ENCODE results near the gene SLC25A24. TPM values are rescaled to one million over a fixed set of nuclear protein-coding genes. Genes with fewer than 3 reads are reported as not detected.
A peak's percentile ranks its signal among the peaks of the same experiment; 100 is the strongest.

Gene SLC25A24
- total RNA-seq, 1 donor from 2014 or later: 46.6 TPM

DNA sequence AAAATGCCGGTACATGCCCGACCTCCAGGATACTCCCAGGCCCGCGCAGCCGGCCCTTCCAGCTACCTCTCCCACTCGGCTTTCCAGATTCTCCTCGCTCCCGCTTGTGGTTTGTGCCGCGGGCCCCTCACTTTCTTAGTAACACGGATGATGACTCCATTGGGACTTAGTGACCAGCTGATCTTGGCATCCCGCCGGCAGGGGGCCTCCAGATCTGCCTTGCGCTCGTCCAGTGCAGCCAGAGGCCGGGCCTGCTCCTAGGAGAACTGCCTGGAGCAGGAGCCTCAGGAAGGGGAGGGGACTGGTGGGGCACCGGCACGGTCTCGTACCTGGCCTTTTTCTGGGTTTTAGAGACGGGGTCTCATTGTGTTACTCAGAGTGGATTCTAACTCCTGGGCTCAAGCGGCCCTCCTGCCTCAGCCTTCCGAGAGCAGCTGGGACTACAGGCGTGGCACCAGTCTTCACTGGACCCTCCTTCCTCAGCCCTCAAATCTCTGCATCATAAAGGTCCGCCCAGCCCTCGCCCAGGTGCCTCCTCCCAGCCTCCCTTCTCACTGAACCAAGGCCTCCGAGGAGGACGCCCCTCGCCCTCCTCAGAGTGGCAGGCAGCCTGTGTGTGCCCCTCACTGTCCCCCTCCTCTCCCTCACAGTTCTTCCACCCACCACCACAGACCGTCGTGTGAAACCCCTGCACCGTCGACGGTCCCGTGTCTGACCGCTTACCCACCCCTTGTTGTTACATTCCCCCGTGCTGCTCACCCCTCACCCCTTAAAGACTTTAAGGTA, 78.6 kb downstream of the SLC25A24 start:
- intact Hi-C loops (cut with DNase I): no loop called here
- no peak for DNase-seq
- H3K4me3 ChIP-seq: no peak overlapping the region

DNA sequence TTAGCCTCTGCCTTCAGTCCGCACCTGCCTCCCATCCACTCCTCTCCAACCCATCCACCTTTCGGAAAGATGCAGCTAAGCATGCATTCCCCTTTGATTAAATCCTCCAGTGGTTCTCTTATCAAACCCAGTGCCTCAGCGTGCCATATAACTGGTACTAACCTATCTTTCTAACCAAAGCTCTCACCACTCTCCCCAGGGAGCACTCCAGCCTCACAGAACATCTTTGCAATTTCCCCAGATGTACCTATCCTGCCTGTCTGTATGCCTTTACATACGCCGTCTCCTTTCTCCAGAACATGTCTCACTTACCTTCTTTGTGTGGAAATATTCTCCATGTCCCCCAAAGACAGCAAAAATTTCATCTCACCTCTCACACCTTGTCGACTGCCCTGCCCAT, 80.0 kb downstream of the SLC25A24 start:
- no peaks in the 10 kb centered on the region for H3K4me1 ChIP-seq
- no peak overlapping the region for H3K4me3 ChIP-seq
- H3K36me3 ChIP-seq: no peaks in the 10 kb centered on the region
- DNase-seq (no peak), ATAC-seq (no peak)
- intact Hi-C loops (cut with DNase I): no loop called here
- no peaks in the 10 kb centered on the region for H3K9me3 ChIP-seq
- TF ChIP-seq, protein P1, sequence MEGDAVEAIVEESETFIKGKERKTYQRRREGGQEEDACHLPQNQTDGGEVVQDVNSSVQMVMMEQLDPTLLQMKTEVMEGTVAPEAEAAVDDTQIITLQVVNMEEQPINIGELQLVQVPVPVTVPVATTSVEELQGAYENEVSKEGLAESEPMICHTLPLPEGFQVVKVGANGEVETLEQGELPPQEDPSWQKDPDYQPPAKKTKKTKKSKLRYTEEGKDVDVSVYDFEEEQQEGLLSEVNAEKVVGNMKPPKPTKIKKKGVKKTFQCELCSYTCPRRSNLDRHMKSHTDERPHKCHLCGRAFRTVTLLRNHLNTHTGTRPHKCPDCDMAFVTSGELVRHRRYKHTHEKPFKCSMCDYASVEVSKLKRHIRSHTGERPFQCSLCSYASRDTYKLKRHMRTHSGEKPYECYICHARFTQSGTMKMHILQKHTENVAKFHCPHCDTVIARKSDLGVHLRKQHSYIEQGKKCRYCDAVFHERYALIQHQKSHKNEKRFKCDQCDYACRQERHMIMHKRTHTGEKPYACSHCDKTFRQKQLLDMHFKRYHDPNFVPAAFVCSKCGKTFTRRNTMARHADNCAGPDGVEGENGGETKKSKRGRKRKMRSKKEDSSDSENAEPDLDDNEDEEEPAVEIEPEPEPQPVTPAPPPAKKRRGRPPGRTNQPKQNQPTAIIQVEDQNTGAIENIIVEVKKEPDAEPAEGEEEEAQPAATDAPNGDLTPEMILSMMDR (IDR thresholded peaks at IDR 0.05): no peak
- H3K27me3 ChIP-seq: no peaks in the 10 kb centered on the region
- no peak overlapping the region for H3K27ac ChIP-seq

More for the DNA sequence above, 78.6 kb downstream of the SLC25A24 start:
- no peaks in the 10 kb centered on the region for H3K9me3 ChIP-seq
- no peaks in the 10 kb centered on the region for H3K36me3 ChIP-seq
- no peak for ATAC-seq
- no peaks in the 10 kb centered on the region for H3K27me3 ChIP-seq
- TF ChIP-seq, protein P1 (IDR thresholded peaks at IDR 0.05): no peak
- H3K4me1 ChIP-seq: no peaks in the 10 kb centered on the region
- no peak overlapping the region for H3K27ac ChIP-seq

DNA sequence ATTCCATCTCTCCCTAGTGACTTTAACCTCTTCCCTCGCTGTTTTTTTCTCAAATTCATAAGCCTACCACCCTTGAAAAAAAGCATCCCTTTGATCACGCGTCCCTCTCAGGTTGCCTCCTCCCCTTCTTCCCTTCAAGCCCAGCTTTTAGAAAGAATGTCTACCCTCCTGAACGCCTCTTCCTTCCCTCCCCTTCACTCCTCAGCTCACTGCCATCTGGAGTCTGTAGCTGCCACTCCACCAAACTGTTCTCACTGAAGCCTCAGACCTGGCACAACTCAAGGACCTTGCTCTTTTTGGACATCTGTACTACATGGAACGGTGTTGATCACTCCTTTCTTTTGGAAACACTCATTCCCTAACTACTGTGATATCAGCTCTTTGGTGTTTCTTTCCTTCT, 80.6 kb downstream of the SLC25A24 start:
- intact Hi-C loops (cut with DNase I): loop anchor here (5.0 kb wide), 1 partner anchor 332 kb away; no protein-coding TSS in a partner anchor
- H3K27me3 ChIP-seq: no peaks in the 10 kb centered on the region
- H3K27ac ChIP-seq: no peak overlapping the region
- no peaks in the 10 kb centered on the region for H3K9me3 ChIP-seq
- H3K4me3 ChIP-seq: no peak overlapping the region
- no peaks in the 10 kb centered on the region for H3K4me1 ChIP-seq
- ATAC-seq: no peak
- TF ChIP-seq, protein P1 (IDR thresholded peaks at IDR 0.05): no peak
- DNase-seq: no peak
- no peaks in the 10 kb centered on the region for H3K36me3 ChIP-seq

DNA sequence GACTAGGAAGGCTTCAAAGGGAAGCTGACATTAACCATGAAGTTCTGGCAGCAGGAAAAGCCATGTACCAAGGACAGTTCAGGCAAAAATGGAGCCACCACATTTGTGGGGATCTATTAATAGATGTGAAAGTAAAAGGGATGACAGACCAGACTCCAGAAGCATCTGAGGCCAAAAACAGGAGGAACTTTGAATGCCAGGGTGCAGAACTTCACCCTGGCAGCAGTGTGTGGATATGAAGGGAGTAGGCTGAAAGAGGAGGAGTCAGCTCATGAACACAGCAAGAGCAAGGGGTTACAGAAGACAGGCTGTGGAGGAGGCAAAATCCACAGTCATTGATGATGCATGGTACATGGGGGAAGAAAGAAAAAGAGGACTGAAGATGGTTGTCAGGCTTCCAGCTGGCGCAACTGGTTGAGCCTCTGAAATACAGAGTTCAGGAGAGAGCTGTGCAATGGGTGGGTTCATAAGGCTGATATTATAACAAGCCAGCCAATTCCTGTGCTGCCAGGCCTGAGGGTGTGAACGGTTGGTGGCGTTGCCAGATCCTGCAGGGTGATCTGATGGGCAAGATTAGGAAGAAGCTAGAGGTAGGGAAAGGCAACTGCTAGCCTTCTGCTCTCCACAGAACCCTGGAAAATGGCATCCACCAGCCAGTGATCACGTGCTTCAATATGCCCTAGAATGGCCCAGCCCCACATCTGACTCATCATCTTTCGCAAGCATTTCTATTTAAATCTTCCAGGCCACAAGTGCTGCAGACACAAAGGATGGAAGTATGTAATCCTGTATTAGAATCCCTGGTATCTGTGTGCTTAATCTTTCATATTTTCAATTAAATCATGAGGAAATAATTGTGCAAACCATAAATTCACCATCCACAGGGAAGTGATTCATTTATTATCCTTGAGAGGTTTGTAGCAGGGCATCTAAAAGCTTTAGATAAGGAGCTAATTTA, 81.9 kb downstream of the SLC25A24 start:
- Histone ChIP-seq H3K4me1 (no peaks in the 10 kb centered on the region), H3K27ac (no peak overlapping the region), H3K27me3 (no peaks in the 10 kb centered on the region), H3K36me3 (no peaks in the 10 kb centered on the region), H3K4me3 (no peak overlapping the region), H3K9me3 (no peaks in the 10 kb centered on the region)
- DNase-seq (no peak), ATAC-seq (peak; percentile 7)
- intact Hi-C loops (cut with DNase I): loop anchor here (5.0 kb wide), 1 partner anchor 331 kb away; no protein-coding TSS in a partner anchor
- TF ChIP-seq, protein P1 (IDR thresholded peaks at IDR 0.05): no peak

DNA sequence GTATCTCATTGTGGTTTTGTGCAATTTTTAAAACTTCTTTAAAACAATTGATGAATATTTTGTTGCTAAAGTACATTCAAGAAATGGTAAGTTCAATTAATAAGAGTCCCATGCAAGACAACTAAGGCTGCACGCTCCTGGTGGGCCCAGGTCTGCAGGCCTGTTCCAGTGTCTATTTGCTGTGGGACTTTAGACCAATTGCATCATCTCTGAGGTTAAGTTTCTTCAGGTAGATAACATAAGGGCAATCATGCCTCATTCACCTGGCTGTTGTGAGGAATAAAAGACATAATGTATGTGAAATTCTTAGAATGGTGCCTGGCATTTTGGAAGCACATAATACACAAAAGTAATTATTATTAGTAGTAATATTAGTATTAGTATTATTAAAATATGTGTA, 82.9 kb downstream of the SLC25A24 start:
- no peaks in the 10 kb centered on the region for H3K27me3 ChIP-seq
- H3K27ac ChIP-seq: no peak overlapping the region
- TF ChIP-seq, protein P1 (IDR thresholded peaks at IDR 0.05): no peak
- no peaks in the 10 kb centered on the region for H3K36me3 ChIP-seq
- no peaks in the 10 kb centered on the region for H3K4me1 ChIP-seq
- no peak for DNase-seq
- H3K4me3 ChIP-seq: no peak overlapping the region
- no peak for ATAC-seq
- no peaks in the 10 kb centered on the region for H3K9me3 ChIP-seq
- intact Hi-C loops (cut with DNase I): loop anchor here (5.0 kb wide), 1 partner anchor 330 kb away; no protein-coding TSS in a partner anchor

All from upper lobe of right lung (tissue), 1 donor.